GM12891 (cell line): ENCODE data around the gene CARTPT.

ENCODE experiments used
- DNase-seq: peaks from one replicate; pipeline ENCODE4 v3.0.0; 2011; ENCODE audit warnings: low spot score; ENCODE audit not compliant: insufficient read length
- FAIRE-seq: peaks from 2 replicates; lab custom pipeline; 2011; peaks lifted over from hg19 to GRCh38; lab: Jason Lieb, UNC
- PAX5 ChIP-seq: IDR thresholded peaks from 2 replicates; pipeline ENCODE4 v1.6.1; 2011; ENCODE audit warnings: low read length, moderate library complexity, mild to moderate bottlenecking; ENCODE audit not compliant: insufficient read depth, severe bottlenecking
- POLR2A ChIP-seq: IDR thresholded peaks from 2 replicates; pipeline ENCODE4 v1.6.1; 2011; ENCODE audit warnings: low read depth, low read length, control low read depth
- POLR2AphosphoS5 ChIP-seq: IDR thresholded peaks from 2 replicates; pipeline ENCODE4 v1.6.1; 2011; ENCODE audit warnings: low read depth, low read length, control low read depth
- POU2F2 ChIP-seq: IDR thresholded peaks from 2 replicates; pipeline ENCODE4 v1.6.1; 2011; ENCODE audit warnings: low read depth, mild to moderate bottlenecking, control low read depth, low read length, moderate library complexity
- SPI1 ChIP-seq: IDR thresholded peaks from 2 replicates; pipeline ENCODE4 v1.6.1; 2011; ENCODE audit warnings: low read depth, low read length, control low read depth
- TAF1 ChIP-seq: IDR thresholded peaks from 2 replicates; pipeline ENCODE4 v1.6.1; 2011; ENCODE audit warnings: low read depth, low read length, control low read depth

The CARTPT gene

DNA sequence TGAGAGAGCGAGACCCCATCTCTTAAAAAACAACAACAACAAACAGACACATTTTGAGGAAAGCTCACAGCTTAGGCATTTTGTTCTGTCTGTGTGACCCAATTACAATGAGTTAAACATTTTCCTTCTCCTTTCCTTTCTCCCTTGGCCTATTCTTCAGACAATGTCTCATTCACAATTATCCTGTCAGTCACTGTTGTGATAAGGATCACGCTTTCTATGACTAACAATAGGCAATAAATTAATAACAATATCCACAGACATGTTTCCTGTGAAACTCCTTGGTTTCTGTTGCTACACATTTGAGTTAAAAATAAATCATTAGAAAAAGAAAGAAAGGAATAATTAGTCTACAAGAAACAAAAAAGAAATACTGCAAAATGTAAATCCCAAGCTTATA, 19.8 kb upstream of the CARTPT start:
- no peak for FAIRE-seq
- TF ChIP-seq TAF1 (no peak), PAX5 (no peak), SPI1 (no peak), POLR2AphosphoS5 (no peak), POLR2A (no peak), POU2F2 (no peak)

DNA sequence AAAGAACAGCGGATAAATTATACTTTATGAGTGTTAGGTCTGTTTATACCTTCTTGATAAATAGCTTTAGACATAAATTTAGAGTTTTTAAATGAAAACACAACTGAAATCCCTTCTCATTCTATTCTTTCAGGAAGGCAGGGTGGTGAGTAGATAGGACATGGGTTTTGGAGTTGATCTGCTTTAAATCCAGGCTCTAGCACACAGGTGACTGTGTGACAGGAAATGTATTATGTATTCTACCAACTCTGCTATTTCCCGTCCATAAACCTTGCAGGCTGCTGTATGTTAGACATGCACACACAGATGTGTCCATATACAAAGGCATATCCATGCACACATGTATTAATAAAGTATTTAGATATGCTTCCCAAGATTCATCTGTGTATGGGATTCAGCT, 19.3 kb upstream of the CARTPT start:
- TF ChIP-seq POU2F2: no peak
- TF ChIP-seq SPI1: no peak
- no peak for TF ChIP-seq PAX5
- DNase-seq (no peak), FAIRE-seq (no peak)

More for the DNA sequence above, 19.8 kb upstream of the CARTPT start:
- DNase-seq: no peak

DNA sequence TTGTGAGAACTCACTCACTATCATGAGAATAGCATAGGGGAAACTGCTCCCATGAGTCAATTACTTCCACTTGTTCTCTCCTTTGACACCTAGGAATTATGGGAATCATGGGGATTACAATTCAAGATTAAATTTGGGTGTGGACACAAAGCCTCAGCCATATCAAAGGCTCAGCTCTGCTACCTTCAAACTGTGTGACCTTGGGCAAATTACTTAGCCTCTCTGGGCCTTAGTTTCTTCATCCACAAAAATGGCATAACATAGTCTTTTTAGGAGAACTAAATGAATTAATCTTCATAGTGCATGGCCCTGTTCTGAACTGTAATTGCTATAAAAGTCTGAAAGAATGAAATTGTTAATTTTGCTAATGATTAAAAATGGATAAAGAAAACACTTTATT, 18.3 kb upstream of the CARTPT start:
- FAIRE-seq: no peak
- no peak for DNase-seq
- TF ChIP-seq PAX5 (no peak), POLR2AphosphoS5 (no peak), SPI1 (no peak), POLR2A (no peak)

DNA sequence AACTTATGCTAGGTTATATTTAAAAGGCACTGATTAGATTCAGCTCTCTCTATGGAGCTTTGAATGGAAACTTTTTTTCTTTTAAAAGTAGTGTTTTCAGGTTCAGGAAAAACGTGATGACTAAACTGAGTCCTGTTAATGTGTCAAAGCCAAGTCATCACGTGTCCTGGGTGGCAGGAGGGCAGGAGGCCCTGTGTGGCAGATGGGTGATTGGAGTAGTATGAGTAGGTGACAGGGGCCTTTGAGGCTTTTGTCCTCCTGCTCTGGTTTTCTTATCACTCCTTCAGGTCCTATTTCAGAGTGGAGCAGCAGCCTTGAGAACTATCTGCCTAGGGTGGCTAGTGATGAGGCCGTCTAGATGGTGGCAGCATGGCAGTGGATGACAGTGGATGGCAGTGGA, 17.7 kb upstream of the CARTPT start:
- no peak for DNase-seq
- no peak for FAIRE-seq
- TF ChIP-seq POLR2A (no peak), POU2F2 (no peak), SPI1 (no peak), PAX5 (no peak), POLR2AphosphoS5 (no peak), TAF1 (no peak)

DNA sequence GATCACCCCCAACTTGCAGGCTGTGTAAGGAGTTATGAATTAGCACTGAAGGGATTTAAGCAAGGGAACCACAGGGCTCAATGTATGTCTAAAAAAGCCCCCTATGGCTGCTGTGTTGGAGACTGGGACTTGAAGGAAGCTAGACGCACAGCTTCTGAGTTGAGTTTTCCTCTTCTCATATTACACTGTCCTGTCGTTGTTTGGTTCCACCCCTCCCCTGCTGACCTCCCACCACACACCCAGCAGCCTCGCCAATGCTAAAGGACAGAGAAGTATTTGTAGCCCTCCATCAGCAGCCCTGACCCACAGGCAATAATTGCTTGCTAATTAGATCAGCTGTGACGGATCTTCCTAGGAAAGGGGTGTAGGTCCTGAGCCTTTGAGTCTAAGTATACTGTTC, 15.1 kb upstream of the CARTPT start:
- TF ChIP-seq PAX5 (no peak), TAF1 (no peak), POU2F2 (no peak), POLR2A (no peak), SPI1 (no peak), POLR2AphosphoS5 (no peak)
- FAIRE-seq (no peak), DNase-seq (no peak)

DNA sequence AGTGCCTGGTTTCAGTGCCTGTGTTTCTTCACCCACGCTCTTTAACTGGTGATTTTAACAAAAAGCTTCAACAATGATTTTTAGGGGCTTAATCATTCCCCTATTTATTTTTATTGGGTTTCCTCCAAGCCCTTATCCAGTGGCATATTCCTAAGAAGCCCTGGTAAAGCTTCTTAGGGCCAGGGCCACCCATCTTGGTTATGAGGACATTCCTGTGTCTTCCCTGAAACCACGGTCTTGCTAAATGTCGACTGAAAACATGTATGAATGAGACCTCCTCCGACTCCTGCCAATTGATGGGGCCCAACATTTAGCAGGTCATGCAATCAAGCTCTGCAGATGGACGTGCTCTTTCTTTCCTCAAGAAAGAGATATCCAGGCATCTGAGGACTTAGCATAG, 13.7 kb upstream of the CARTPT start:
- DNase-seq (no peak), FAIRE-seq (no peak)
- TF ChIP-seq PAX5 (no peak), POLR2AphosphoS5 (no peak), POU2F2 (no peak), SPI1 (no peak), POLR2A (no peak)

DNA sequence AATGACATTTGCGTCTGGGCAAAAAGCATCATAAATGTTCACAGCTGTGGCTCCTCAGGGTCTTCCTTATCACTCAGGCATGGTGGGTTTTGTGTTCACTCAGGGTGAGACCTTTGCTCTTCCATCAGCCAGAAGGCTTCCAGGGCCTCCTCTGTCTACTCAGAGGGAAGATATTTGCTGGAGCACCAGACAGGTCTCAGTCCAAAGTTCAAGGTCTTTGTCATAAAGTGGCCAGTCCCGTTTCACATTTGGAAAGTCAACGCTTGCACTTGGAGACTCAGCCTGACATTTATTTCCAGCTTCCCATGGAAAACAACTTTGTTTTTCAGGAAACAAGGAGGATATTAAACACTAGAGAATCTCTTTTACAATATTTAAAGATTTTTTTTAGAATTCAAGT, 12.2 kb upstream of the CARTPT start:
- no peak for TF ChIP-seq POLR2A
- TF ChIP-seq SPI1: no peak
- no peak for TF ChIP-seq POU2F2
- TF ChIP-seq PAX5: no peak
- no peak for TF ChIP-seq POLR2AphosphoS5
- TF ChIP-seq TAF1: no peak
- no peak for FAIRE-seq
- DNase-seq: no peak

DNA sequence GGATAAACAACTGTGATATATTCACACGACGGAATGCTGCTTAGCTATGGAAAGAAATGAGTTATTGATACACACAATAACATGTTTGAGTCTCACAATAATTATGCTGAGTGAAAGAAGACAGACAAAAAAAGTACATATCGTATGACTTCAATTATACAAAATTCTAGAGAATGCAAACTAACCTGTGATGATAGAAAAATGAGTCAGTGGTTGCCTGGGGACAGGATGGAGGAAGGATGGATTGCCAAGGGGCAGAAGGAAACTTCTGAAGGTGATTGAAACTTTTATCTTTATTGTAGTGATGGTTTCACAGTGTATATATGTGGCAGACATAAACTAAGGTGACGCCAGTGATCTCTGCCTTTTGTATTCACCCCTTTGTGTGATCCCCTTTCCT, 7.5 kb upstream of the CARTPT start:
- TF ChIP-seq TAF1: no peak
- no peak for TF ChIP-seq SPI1
- no peak for TF ChIP-seq POU2F2
- TF ChIP-seq POLR2AphosphoS5: no peak
- no peak for TF ChIP-seq PAX5
- DNase-seq: no peak
- no peak for FAIRE-seq

DNA sequence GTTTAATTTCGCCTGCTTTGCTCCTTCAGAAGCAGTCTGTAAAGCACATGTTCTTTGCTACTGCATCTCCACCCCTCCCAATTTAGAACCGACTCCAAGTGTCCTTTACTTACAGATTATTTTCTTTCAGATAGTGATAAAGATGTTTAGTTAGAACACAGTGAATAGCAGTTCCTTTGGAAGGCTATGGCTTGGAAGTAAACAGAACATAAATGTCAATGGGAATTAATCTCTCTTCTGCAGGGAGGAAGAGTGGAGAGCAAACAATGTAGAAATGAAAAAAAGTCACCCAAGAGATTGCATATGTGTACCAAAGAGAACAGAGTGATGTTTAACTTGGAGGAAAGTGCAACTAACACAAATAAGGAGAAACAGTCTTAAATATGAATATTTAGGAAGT, 4.2 kb upstream of the CARTPT start:
- TF ChIP-seq SPI1 (no peak), TAF1 (no peak), POLR2AphosphoS5 (no peak), PAX5 (no peak), POLR2A (no peak), POU2F2 (no peak)
- DNase-seq (no peak), FAIRE-seq (no peak)

DNA sequence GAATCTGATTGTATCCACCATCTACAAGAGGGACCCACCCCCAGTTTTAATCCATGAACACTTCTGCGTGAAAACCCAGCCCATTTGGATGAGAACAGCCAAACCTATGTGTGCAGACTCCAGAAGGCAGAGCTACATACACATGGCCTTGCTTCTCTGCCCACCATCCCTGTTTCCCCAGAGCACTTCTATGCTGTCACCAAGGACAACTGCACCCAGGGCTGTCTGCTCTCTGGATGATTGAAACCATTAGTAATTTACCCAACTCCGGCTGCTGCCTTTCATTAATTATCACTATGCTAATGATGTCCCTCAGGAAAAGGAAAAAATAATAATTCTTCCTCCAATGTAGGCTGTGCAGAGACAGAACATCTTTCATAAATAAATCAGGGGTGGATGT, 8.9 kb downstream of the CARTPT start:
- TF ChIP-seq POU2F2 (no peak), POLR2AphosphoS5 (no peak), SPI1 (no peak), POLR2A (no peak), PAX5 (no peak), TAF1 (no peak)
- FAIRE-seq: no peak
- DNase-seq: no peak
